Measurements from ENCODE around the gene SCMH1. TPM values are rescaled to one million over a fixed set of nuclear protein-coding genes. Genes with fewer than 3 reads are reported as not detected.

Gene SCMH1
- 15.3 and 18.8 TPM in 2 replicates for total RNA-seq

GRCh38 chr1:41241749-41242341 is at the start of gene SCMH1:
TSS of gene SCMH1 (minus strand) at chr1:41242306. CDS start at chr1:41186133, 56,173 bp downstream.

GRCh38 chr1:41021526-41022308 is 220.4 kb downstream of the SCMH1 start, which contains the start of gene SLFNL1:
TSS of gene SLFNL1 (minus strand) at chr1:41021725. CDS start at chr1:41020660, 1,065 bp downstream.

GRCh38 chr1:40979241-40980067 is 262.7 kb downstream of the SCMH1 start, which contains the start of gene CTPS1:
TSS of gene CTPS1 (plus strand) at chr1:40979696. CDS start at chr1:40983291, 3,595 bp downstream.

Other genes starting within 250 kb of the SCMH1 start
- 0.17 and 0.58 TPM in 2 replicates for gene SLFNL1, start 220.6 kb downstream of the SCMH1 start, total RNA-seq
- gene FOXO6, start 119.1 kb upstream of the SCMH1 start, total RNA-seq, result 0.47 TPM in 1 of 2 replicates, not detected in the other
- not detected in 2 replicates for gene EDN2, start 242.4 kb upstream of the SCMH1 start, total RNA-seq